ENCODE data around the gene GTF3C4. TPM values are rescaled to one million over a fixed set of nuclear protein-coding genes. Genes with fewer than 3 reads are reported as not detected.

Gene GTF3C4
- total RNA-seq, 1 experiment from 2014 or later, result 42.5 TPM

- H4K91ac ChIP-seq (ENCODE audit: insufficient read length, low read depth, low read length), result no peak overlapping the region
- H3K27ac ChIP-seq (ENCODE audit: insufficient read length, low read depth, low read length), result no peak overlapping the region
- no peaks in the 10 kb centered on the region for H3K27me3 ChIP-seq (ENCODE audit: insufficient read depth, low read length)
- no peak overlapping the region for H4K8ac ChIP-seq (replicated peaks; ENCODE audit: insufficient read length, low read depth, low read length)
- no peak for DNase-seq
- H3K14ac ChIP-seq (ENCODE audit: insufficient read depth, low read length), result no peak overlapping the region
- H3K9me3 ChIP-seq (ENCODE audit: control insufficient read depth, low read depth, low read length), result no peaks in the 10 kb centered on the region
- H2AK5ac ChIP-seq (ENCODE audit: insufficient read length, low read length), result no peak overlapping the region
- no peak overlapping the region for H3K9ac ChIP-seq (ENCODE audit: extremely low read depth, insufficient read length, low read length)
- H3K56ac ChIP-seq (ENCODE audit: insufficient read length, low read depth, low read length), result no peak overlapping the region
- no peak overlapping the region for H2BK15ac ChIP-seq (ENCODE audit: low read depth, low read length)
- Mint-ChIP-seq H3K9me3 (no peaks in the 10 kb centered on the region), H3K4me3 (no peak overlapping the region), H3K27ac (0 out of 7 replicates have a peak overlapping the region, but pooled peaks of 1 of the 3 experiments have one; percentile 48), H3K27me3 (ENCODE audit: low read depth) (no peaks in the 10 kb centered on the region), H3K4me1 (peaks cover 6 to 22% of the 10 kb centered on the region in 2 experiments), H3K36me3 (ENCODE audit: insufficient read depth in 1 of 3, low read depth in 3 of 3) (peaks cover 18 to 73% (median 38%) of the 10 kb centered on the region in 3 experiments; a peak in 6 of 7 replicates)
- no peak overlapping the region for H2AFZ ChIP-seq (ENCODE audit: low read length)
- no CpG with 5 or more reads among the region's 7 CpGs for WGBS (ENCODE audit: extremely low coverage, insufficient read length, low lambda C conversion rate)
- H4K20me1 ChIP-seq (ENCODE audit: control insufficient read depth, insufficient read depth, insufficient read length), result no peaks in the 10 kb centered on the region
- no peak overlapping the region for H3K4ac ChIP-seq (ENCODE audit: low read depth, low read length)
- H3K18ac ChIP-seq (ENCODE audit: insufficient read length, low read depth, low read length), result no peak overlapping the region
- no peak for TF ChIP-seq CTCF (conservative IDR thresholded peaks at IDR 0.05)
- no peak overlapping the region for H2BK20ac ChIP-seq (ENCODE audit: low read depth, low read length, poor library complexity, severe bottlenecking)
- no peaks in the 10 kb centered on the region for H3K79me1 ChIP-seq (ENCODE audit: insufficient read depth, low read depth, low read length, poor library complexity, severe bottlenecking)
- H4K5ac ChIP-seq (ENCODE audit: insufficient read length, low read depth, low read length), result no peak overlapping the region
- no peak overlapping the region for H2BK5ac ChIP-seq (ENCODE audit: insufficient read length, low read length)
- H3K23me2 ChIP-seq (ENCODE audit: insufficient read length, low read depth, low read length, poor library complexity, severe bottlenecking), result no peaks in the 10 kb centered on the region
- no peaks in the 10 kb centered on the region for H3K79me2 ChIP-seq (ENCODE audit: insufficient read depth, low read length)
- no peak overlapping the region for H2BK12ac ChIP-seq (ENCODE audit: insufficient read length, low read depth, low read length)
- no peak overlapping the region for H3T11ph ChIP-seq (ENCODE audit: low read length)
- no peak overlapping the region for H3K23ac ChIP-seq (ENCODE audit: insufficient read length, low read depth, low read length)
- no peaks in the 10 kb centered on the region for H3K4me1 ChIP-seq (ENCODE audit: insufficient read depth, low read length)
- no peak overlapping the region for H2BK120ac ChIP-seq (ENCODE audit: low read depth, low read length, poor library complexity, severe bottlenecking)
- H3K4me2 ChIP-seq (ENCODE audit: insufficient read depth, insufficient read length, low read length), result no peak overlapping the region
These were observed 43.2 kb upstream of the GTF3C4 start for GRCh38 chr9:132627106-132627505.

Data from H9 (cell line).